Liver (tissue), 9 donors: ENCODE data around the gene RUNDC3A. TPM values are rescaled to one million over a fixed set of nuclear protein-coding genes. Genes with fewer than 3 reads are reported as not detected.

ENCODE experiments used
- DNase-seq: peaks from one replicate; pipeline ENCODE4 v3.0.0-alpha.2; 2017; ENCODE audit warnings: low spot score
- H3K27ac ChIP-seq, 2 donors: one replicate each; pipeline ENCODE4 v1.7.0; 2013; ENCODE audit warnings: inconsistent platforms in 2 of 2, low read length in 2 of 2, control low read depth in 1 of 2, low read depth in 1 of 2, mild to moderate bottlenecking in 1 of 2
- H3K27me3 ChIP-seq, 4 donors: one replicate each; pipeline versions ENCODE4 v1.6.1 to v1.7.0; 2013; ENCODE audit warnings: low read length in 3 of 4, inconsistent platforms in 1 of 4, mild to moderate bottlenecking in 1 of 4, moderate library complexity in 1 of 4; ENCODE audit not compliant: control insufficient read depth in 4 of 4, insufficient read depth in 4 of 4
- H3K36me3 ChIP-seq, 4 donors: one replicate each; pipeline versions ENCODE4 v1.6.1 to v1.7.0; 2013; ENCODE audit warnings: low read length in 3 of 4, mild to moderate bottlenecking in 3 of 4, low read depth in 1 of 4, moderate library complexity in 1 of 4; ENCODE audit not compliant: control insufficient read depth in 4 of 4, insufficient read depth in 3 of 4
- H3K4me1 ChIP-seq, 4 donors: one replicate each; pipeline versions ENCODE4 v1.6.1 to v1.7.0; 2013; ENCODE audit warnings: low read length in 3 of 4, mild to moderate bottlenecking in 3 of 4, moderate library complexity in 1 of 4; ENCODE audit not compliant: control insufficient read depth in 4 of 4, insufficient read depth in 4 of 4
- H3K4me3 ChIP-seq, 3 donors: one replicate each; pipeline versions ENCODE4 v1.6.1 to v1.7.0; 2013; ENCODE audit warnings: low read length in 3 of 3, control low read depth in 1 of 3, low read depth in 1 of 3, mild to moderate bottlenecking in 1 of 3
- H3K9ac ChIP-seq, 2 donors: one replicate each; pipeline ENCODE4 v1.7.0; 2013; ENCODE audit warnings: low read length in 2 of 2, mild to moderate bottlenecking in 2 of 2, moderate library complexity in 2 of 2, control low read depth in 1 of 2, low read depth in 1 of 2
- H3K9me3 ChIP-seq, 4 donors: one replicate each; pipeline versions ENCODE4 v1.6.1 to v1.7.0; 2013; ENCODE audit warnings: low read length in 3 of 4; ENCODE audit not compliant: control insufficient read depth in 4 of 4
- ATF3 ChIP-seq: IDR thresholded peaks from 2 replicates; pipeline ENCODE4 v1.6.1; 2016; ENCODE audit warnings: antibody characterized with exemption
- CTCF ChIP-seq: fragments of 150-350 bp; IDR thresholded peaks from 2 replicates; pipeline ENCODE4 v1.5.1; 2017; ENCODE audit warnings: improper control_type of control experiment, low read depth, low read length; ENCODE audit not compliant: missing input control
- EGR1 ChIP-seq, 2 donors: IDR thresholded peaks; 2 replicates each; pipeline ENCODE4 v1.6.1; 2016 to 2018; ENCODE audit warnings: antibody characterized with exemption in 2 of 2, low read depth in 2 of 2
- FOXA2 ChIP-seq: IDR thresholded peaks from 2 replicates; pipeline ENCODE4 v1.6.1; 2016; ENCODE audit warnings: antibody characterized with exemption
- GABPA ChIP-seq, 2 donors: IDR thresholded peaks in 1 of 2; conservative IDR thresholded peaks in 1 of 2; 2 replicates each; pipeline ENCODE4 v1.6.1; 2016; ENCODE audit warnings: antibody characterized with exemption in 2 of 2, mild to moderate bottlenecking in 1 of 2, moderate library complexity in 1 of 2
- HNF4A ChIP-seq, 2 donors: conservative IDR thresholded peaks; 2 replicates each; pipeline ENCODE4 v1.6.1; 2016; ENCODE audit warnings: antibody characterized with exemption in 2 of 2, mild to moderate bottlenecking in 2 of 2
- HNF4G ChIP-seq: IDR thresholded peaks from 2 replicates; pipeline ENCODE4 v1.6.1; 2016; ENCODE audit warnings: antibody characterized with exemption
- NR2F2 ChIP-seq: IDR thresholded peaks from 2 replicates; pipeline ENCODE4 v1.6.1; 2016; ENCODE audit warnings: antibody characterized with exemption
- RAD21 ChIP-seq, 2 donors: IDR thresholded peaks; 2 replicates each; pipeline ENCODE4 v1.6.1; 2016; ENCODE audit warnings: antibody characterized with exemption in 2 of 2, mild to moderate bottlenecking in 2 of 2
- REST ChIP-seq: IDR thresholded peaks from 2 replicates; pipeline ENCODE4 v1.6.1; 2016; ENCODE audit warnings: antibody characterized with exemption, mild to moderate bottlenecking
- RXRA ChIP-seq, 2 donors: IDR thresholded peaks; 2 replicates each; pipeline ENCODE4 v1.6.1; 2017 to 2018; ENCODE audit warnings: antibody characterized with exemption in 2 of 2, mild to moderate bottlenecking in 1 of 2
- SP1 ChIP-seq: IDR thresholded peaks from 2 replicates; pipeline ENCODE4 v1.6.1; 2018; ENCODE audit warnings: antibody characterized with exemption, mild to moderate bottlenecking
- TAF1 ChIP-seq: conservative IDR thresholded peaks from 2 replicates; pipeline ENCODE4 v1.6.1; 2016; ENCODE audit warnings: antibody characterized with exemption, mild to moderate bottlenecking
- ZBTB33 ChIP-seq: IDR thresholded peaks from 2 replicates; pipeline ENCODE4 v1.6.1; 2016; ENCODE audit warnings: antibody characterized with exemption
- WGBS: extraction: QIAGEN DNeasy Blood & Tissue Kit; methylation state at CpG from one replicate; pipeline ENCODE4 v1.1.7; 2013; 5-methylcytosine and 5-hydroxymethylcytosine counted together
- polyA plus RNA-seq, 2 donors: library from polyadenylated mRNA; stranded (reverse) in 1 of 2; unstranded in 1 of 2; fragments of 200-250 nt in 1 of 2; fragments of >200 nt in 1 of 2; fragmentation: Nextera tagmentation in 1 of 2; extraction: Ambion mirVana in 1 of 2; gene quantifications; one replicate each; pipeline versions ENCODE4 v1.2.1 to v1.2.3, GENCODE V29; 2013 to 2015
- total RNA-seq, 2 donors: library from RNA; depleted of rRNA; stranded (reverse); fragments of >200 nt; gene quantifications; one replicate each; pipeline ENCODE4 v1.2.3, GENCODE V29; 2014
- donor health status: healthy.
- donor health status: healthy.
- donor health status: healthy.
- donor health status: healthy.
- donor health status: healthy.

Gene RUNDC3A
- total and polyA plus RNA-seq, 4 donors: 0.05 to 17.0 (median 0.06) TPM; not detected in 1

GRCh38 chr17:44279666-44280391 is 28.6 kb upstream of the RUNDC3A start:
- Histone ChIP-seq H3K9me3 (no peaks in the 10 kb centered on the region), H3K4me3 (no peak overlapping the region), H3K4me1 (peaks cover 0 to 10% (median 2%) of the 10 kb centered on the region in 4 donors), H3K27me3 (no peaks in the 10 kb centered on the region), H3K36me3 (no peaks in the 10 kb centered on the region), H3K27ac (peak overlapping the region; percentile 36 to 48), H3K9ac (no peak overlapping the region)
- peak; percentile 80 for DNase-seq
- TF ChIP-seq RAD21 (IDR thresholded peaks at IDR 0.05) (peak in 1 of 2 donors; percentile 50), NR2F2 (peak; percentile 96), HNF4A (conservative IDR thresholded peaks at IDR 0.05) (no peak), GABPA (IDR thresholded peaks at IDR 0.05 in 1 of 2, conservative IDR thresholded peaks at IDR 0.05 in 1 of 2) (peak; percentile 17 to 20), RXRA (IDR thresholded peaks at IDR 0.05) (peak; percentile 47 to 64), EGR1 (IDR thresholded peaks at IDR 0.05; ENCODE audit: low read depth in 2 of 2) (no peak), TAF1 (no peak), SP1 (peak; percentile 62), REST (no peak), ZBTB33 (no peak), CTCF (no peak), HNF4G (no peak), FOXA2 (no peak), ATF3 (no peak)
- 52% methylated on average over 20 of the region's 20 CpGs for WGBS
